ENCODE data around the gene GRK3.
A peak's percentile ranks its signal among the peaks of the same experiment; 100 is the strongest.

GRK3 gene

GRCh38 chr22:25629613-25630012 lies 65.1 kb downstream of the GRK3 start:
- no peak for DNase-seq

GRCh38 chr22:25630447-25630846 lies 66.0 kb downstream of the GRK3 start:
- DNase-seq: no peak

GRCh38 chr22:25636323-25636722 lies 71.8 kb downstream of the GRK3 start:
- DNase-seq: no peak

GRCh38 chr22:25637032-25637431 lies 72.6 kb downstream of the GRK3 start:
- no peak for DNase-seq

- no peak for DNase-seq
Observed at GRCh38 chr22:25637672-25638071, 73.2 kb downstream of the GRK3 start.

GRCh38 chr22:25638638-25639037 lies 74.2 kb downstream of the GRK3 start:
- no peak for DNase-seq

- no peak for DNase-seq
Observed at GRCh38 chr22:25641650-25642049, 77.2 kb downstream of the GRK3 start.

- no peak for DNase-seq
Observed at GRCh38 chr22:25643232-25644000, 78.9 kb downstream of the GRK3 start.

GRCh38 chr22:25644122-25644521 lies 79.6 kb downstream of the GRK3 start:
- DNase-seq: no peak

GRCh38 chr22:25645266-25645665 lies 80.8 kb downstream of the GRK3 start:
- no peak for DNase-seq

- DNase-seq: no peak
Observed at GRCh38 chr22:25645964-25646363, 81.5 kb downstream of the GRK3 start.

GRCh38 chr22:25650833-25651232 lies 86.4 kb downstream of the GRK3 start:
- no peak for DNase-seq

- no peak for DNase-seq
Observed at GRCh38 chr22:25651332-25652085, 87.0 kb downstream of the GRK3 start.

GRCh38 chr22:25654676-25655075 lies 90.2 kb downstream of the GRK3 start:
- DNase-seq: no peak

- no peak for DNase-seq
Observed at GRCh38 chr22:25655371-25655935, 91.0 kb downstream of the GRK3 start.

- no peak for DNase-seq
Observed at GRCh38 chr22:25656724-25657123, 92.2 kb downstream of the GRK3 start.

GRCh38 chr22:25658633-25659032 lies 94.2 kb downstream of the GRK3 start:
- no peak for DNase-seq

- no peak for DNase-seq
Observed at GRCh38 chr22:25659413-25659812, 94.9 kb downstream of the GRK3 start.

- DNase-seq: no peak
Observed at GRCh38 chr22:25660336-25660735, 95.9 kb downstream of the GRK3 start.

GRCh38 chr22:25661073-25661472 lies 96.6 kb downstream of the GRK3 start:
- DNase-seq: no peak

- no peak for DNase-seq
Observed at GRCh38 chr22:25663654-25664053, 99.2 kb downstream of the GRK3 start.

- peak; percentile 78 for DNase-seq
Observed at GRCh38 chr22:25666308-25666707, 101.8 kb downstream of the GRK3 start.

GRCh38 chr22:25668437-25668836 lies 104.0 kb downstream of the GRK3 start:
- peak; percentile 34 for DNase-seq

Data from right hindlimb (tissue), 1 donor.